Parathyroid adenoma (tissue), 2 donors: Measurements from ENCODE around the gene SLC6A5.

Experiments
- H2AFZ ChIP-seq: fragments of 300-600 bp; sonication (generic); one replicate; pipeline ENCODE4 v1.7.0; 2017; ENCODE audit warnings: antibody characterized with exemption, mild to moderate bottlenecking
- H3K27ac ChIP-seq: fragments of 300-600 bp; sonication (generic); one replicate; pipeline ENCODE4 v1.7.0; 2017
- H3K27me3 ChIP-seq: fragments of 300-600 bp; sonication (generic); one replicate; pipeline ENCODE4 v1.7.0; 2017; ENCODE audit warnings: low read length; ENCODE audit not compliant: control insufficient read depth, insufficient read depth
- H3K36me3 ChIP-seq: fragments of 300-600 bp; sonication (generic); one replicate; pipeline ENCODE4 v1.7.0; 2017; ENCODE audit warnings: low read length; ENCODE audit not compliant: control insufficient read depth, insufficient read depth
- H3K4me1 ChIP-seq: fragments of 300-600 bp; sonication (generic); one replicate; pipeline ENCODE4 v1.7.0; 2017; ENCODE audit warnings: control low read depth
- H3K4me2 ChIP-seq: fragments of 300-600 bp; sonication (generic); one replicate; pipeline ENCODE4 v1.7.0; 2017; ENCODE audit warnings: low read length
- H3K4me3 ChIP-seq: fragments of 300-600 bp; sonication (generic); one replicate; pipeline ENCODE4 v1.7.0; 2017; ENCODE audit warnings: low read depth, low read length
- H3K79me2 ChIP-seq: fragments of 300-600 bp; sonication (generic); one replicate; pipeline ENCODE4 v1.7.0; 2017; ENCODE audit warnings: control low read depth
- H3K9ac ChIP-seq: fragments of 300-600 bp; sonication (generic); one replicate; pipeline ENCODE4 v1.7.0; 2017; ENCODE audit warnings: mild to moderate bottlenecking
- H3K9me3 ChIP-seq: fragments of 300-600 bp; sonication (generic); one replicate; pipeline ENCODE4 v1.7.0; 2017; ENCODE audit warnings: low read length; ENCODE audit not compliant: control insufficient read depth
- CTCF ChIP-seq: fragments of 300-600 bp; sonication (generic); IDR thresholded peaks from one replicate; pipeline ENCODE4 v1.7.0; 2017; ENCODE audit warnings: antibody characterized with exemption, mild to moderate bottlenecking
- donor health status: primary hyperparathyroidism.

The SLC6A5 gene

GRCh38 chr11:20600020-20600346, 575 bp downstream of the SLC6A5 start:
- no peak for TF ChIP-seq CTCF
- H3K9me3 ChIP-seq: no peaks in the 10 kb centered on the region
- no peak overlapping the region for H3K4me2 ChIP-seq
- no peak overlapping the region for H2AFZ ChIP-seq
- no peak overlapping the region for H3K27ac ChIP-seq
- no peak overlapping the region for H3K4me3 ChIP-seq
- H3K9ac ChIP-seq: no peak overlapping the region
- H3K4me1 ChIP-seq: no peaks in the 10 kb centered on the region
- no peaks in the 10 kb centered on the region for H3K36me3 ChIP-seq
- H3K79me2 ChIP-seq: no peaks in the 10 kb centered on the region
- H3K27me3 ChIP-seq: no peaks in the 10 kb centered on the region

GRCh38 chr11:20600551-20600950, 1.1 kb downstream of the SLC6A5 start:
- H3K27ac ChIP-seq: no peak overlapping the region
- no peaks in the 10 kb centered on the region for H3K79me2 ChIP-seq
- H3K9me3 ChIP-seq: no peaks in the 10 kb centered on the region
- H3K4me2 ChIP-seq: no peak overlapping the region
- H3K36me3 ChIP-seq: no peaks in the 10 kb centered on the region
- H2AFZ ChIP-seq: no peak overlapping the region
- H3K4me3 ChIP-seq: no peak overlapping the region
- H3K4me1 ChIP-seq: no peaks in the 10 kb centered on the region
- H3K9ac ChIP-seq: no peak overlapping the region
- no peak for TF ChIP-seq CTCF
- H3K27me3 ChIP-seq: no peaks in the 10 kb centered on the region

- no peaks in the 10 kb centered on the region for H3K79me2 ChIP-seq
- no peak overlapping the region for H3K9ac ChIP-seq
- H3K4me2 ChIP-seq: no peak overlapping the region
- no peak for TF ChIP-seq CTCF
- no peak overlapping the region for H3K4me3 ChIP-seq
- no peaks in the 10 kb centered on the region for H3K4me1 ChIP-seq
- H3K9me3 ChIP-seq: no peaks in the 10 kb centered on the region
- H3K27me3 ChIP-seq: no peaks in the 10 kb centered on the region
- no peak overlapping the region for H2AFZ ChIP-seq
- H3K27ac ChIP-seq: no peak overlapping the region
- H3K36me3 ChIP-seq: no peaks in the 10 kb centered on the region
These were observed 2.0 kb downstream of the SLC6A5 start for GRCh38 chr11:20601221-20601914.

- H3K4me3 ChIP-seq: no peak overlapping the region
- no peak overlapping the region for H2AFZ ChIP-seq
- H3K4me1 ChIP-seq: no peaks in the 10 kb centered on the region
- H3K27me3 ChIP-seq: no peaks in the 10 kb centered on the region
- no peaks in the 10 kb centered on the region for H3K9me3 ChIP-seq
- no peaks in the 10 kb centered on the region for H3K36me3 ChIP-seq
- no peak overlapping the region for H3K9ac ChIP-seq
- no peak overlapping the region for H3K4me2 ChIP-seq
- no peak overlapping the region for H3K27ac ChIP-seq
- H3K79me2 ChIP-seq: no peaks in the 10 kb centered on the region
- TF ChIP-seq CTCF: no peak
These were observed 4.9 kb downstream of the SLC6A5 start for GRCh38 chr11:20604295-20604803.
